IMR-90 (cell line): ENCODE data around the gene ISX. TPM values are rescaled to one million over a fixed set of nuclear protein-coding genes. Genes with fewer than 3 reads are reported as not detected.

Experiments used
- ATAC-seq: fragments of 200-7000 bp; cut with Tn5 transposase; 2 replicates; pipeline ENCODE4 v1.9.1; 2020; ENCODE audit warnings: low read depth, mild to moderate bottlenecking, moderate library complexity
- BruUV-seq: library from RNA; stranded (reverse); fragments of 400-500 nt; replicated peaks from 2 replicates; lab custom pipeline; 2021; lab: Mats Ljungman, UMichigan
- CTCF ChIA-PET: fragments of 300-600 bp; formaldehyde crosslinking; extraction: SDS; loops from one replicate; lab custom pipeline; 2021; ENCODE audit warnings: antibody characterized with exemption; lab: Yijun Ruan, JAX
- POLR2A ChIA-PET: fragments of 300-600 bp; sonication (Branson Sonifier 250); formaldehyde crosslinking; loops from one replicate; lab custom pipeline; 2022; ENCODE audit warnings: antibody characterized with exemption; ENCODE audit not compliant: unreplicated experiment; lab: Charles Lee
- DNase-seq: peaks from one replicate; pipeline ENCODE4 v3.0.0; 2013
- H2AFZ ChIP-seq: replicated peaks from 2 replicates; pipeline ENCODE3; 2013; ENCODE audit warnings: low read length, mild to moderate bottlenecking; ENCODE audit not compliant: poor library complexity
- H2AK5ac ChIP-seq: 2 replicates; pipeline ENCODE4 v1.6.1; 2013; ENCODE audit warnings: low read depth, low read length, inconsistent platforms
- H2AK9ac ChIP-seq: replicated peaks from 2 replicates; pipeline ENCODE3; 2013; ENCODE audit warnings: mild to moderate bottlenecking, low read depth, low read length, moderate library complexity; ENCODE audit not compliant: poor library complexity
- H2BK120ac ChIP-seq: 2 replicates; pipeline ENCODE4 v1.6.1; 2013; ENCODE audit warnings: low read depth, low read length, inconsistent platforms
- H2BK15ac ChIP-seq: 3 replicates; pipeline ENCODE4 v1.6.1; 2013; ENCODE audit warnings: low read depth, low read length, inconsistent platforms
- H2BK20ac ChIP-seq: 2 replicates; pipeline ENCODE4 v1.6.1; 2013; ENCODE audit warnings: low read depth, mild to moderate bottlenecking, inconsistent platforms, low read length, moderate library complexity
- H2BK5ac ChIP-seq: 2 replicates; pipeline ENCODE4 v1.6.1; 2013; ENCODE audit warnings: mild to moderate bottlenecking, low read depth, low read length, inconsistent platforms; ENCODE audit not compliant: poor library complexity, severe bottlenecking
- H3K14ac ChIP-seq: replicated peaks from 2 replicates; pipeline ENCODE4 v1.6.1; 2013; ENCODE audit warnings: low read depth, low read length, inconsistent platforms
- H3K18ac ChIP-seq: 2 replicates; pipeline ENCODE4 v1.6.1; 2013; ENCODE audit warnings: low read depth, low read length, control low read depth
- H3K23ac ChIP-seq: 2 replicates; pipeline ENCODE4 v1.6.1; 2013; ENCODE audit warnings: low read depth, low read length, inconsistent platforms
- H3K27ac ChIP-seq: 2 replicates; pipeline ENCODE4 v1.5.1; 2013; ENCODE audit warnings: mild to moderate bottlenecking, control low read depth, low read length; ENCODE audit not compliant: insufficient read depth
- H3K27me3 ChIP-seq: 2 replicates; pipeline ENCODE4 v1.6.1; 2013; ENCODE audit warnings: low read length; ENCODE audit not compliant: control insufficient read depth, insufficient read depth
- H3K36me3 ChIP-seq: 2 replicates; pipeline ENCODE4 v1.6.1; 2013; ENCODE audit warnings: low read length, mixed read lengths; ENCODE audit not compliant: control insufficient read depth, insufficient read depth
- H3K4ac ChIP-seq: 2 replicates; pipeline ENCODE4 v1.6.1; 2013; ENCODE audit warnings: low read depth, low read length, inconsistent platforms
- H3K4me1 ChIP-seq: 2 replicates; pipeline ENCODE4 v1.6.1; 2013; ENCODE audit warnings: low read length, mixed read lengths; ENCODE audit not compliant: control insufficient read depth, insufficient read depth
- H3K4me2 ChIP-seq: 2 replicates; pipeline ENCODE4 v1.6.1; 2013; ENCODE audit warnings: low read depth, mild to moderate bottlenecking, control low read depth, low read length, moderate library complexity
- H3K4me3 ChIP-seq: 2 replicates; pipeline ENCODE4 v1.5.1; 2013; ENCODE audit warnings: low read depth, mild to moderate bottlenecking, control low read depth, low read length, moderate library complexity; ENCODE audit not compliant: insufficient read depth
- H3K56ac ChIP-seq: 2 replicates; pipeline ENCODE4 v1.6.1; 2013; ENCODE audit warnings: low read length, inconsistent platforms; ENCODE audit not compliant: insufficient read depth; ENCODE audit errors: extremely low read depth
- H3K79me1 ChIP-seq, 2 experiments: 2 replicates each; pipeline ENCODE4 v1.6.1; 2013; ENCODE audit warnings: low read length in 2 of 2, inconsistent platforms in 1 of 2, low read depth in 1 of 2
- H3K9ac ChIP-seq: 2 replicates; pipeline ENCODE4 v1.6.1; 2013; ENCODE audit warnings: low read depth, low read length, control low read depth
- H3K9me1 ChIP-seq: 2 replicates; pipeline ENCODE4 v1.6.1; 2013; ENCODE audit warnings: low read length, inconsistent platforms; ENCODE audit not compliant: insufficient read depth
- H3K9me3 ChIP-seq: 2 replicates; pipeline ENCODE4 v1.6.1; 2013; ENCODE audit warnings: low read length; ENCODE audit not compliant: control insufficient read depth, insufficient read depth
- H4K20me1 ChIP-seq: 2 replicates; pipeline ENCODE4 v1.6.1; 2013; ENCODE audit warnings: low read length, inconsistent platforms; ENCODE audit not compliant: insufficient read depth
- H4K5ac ChIP-seq: 2 replicates; pipeline ENCODE4 v1.6.1; 2013; ENCODE audit warnings: mild to moderate bottlenecking, low read depth, low read length, control low read depth
- H4K8ac ChIP-seq, 2 experiments: 2 replicates each; pipeline ENCODE4 v1.6.1; 2013; ENCODE audit warnings: low read depth in 2 of 2, low read length in 2 of 2, control low read depth in 1 of 2, inconsistent platforms in 1 of 2
- H4K91ac ChIP-seq: 2 replicates; pipeline ENCODE4 v1.6.1; 2013; ENCODE audit warnings: low read depth, low read length, inconsistent platforms; ENCODE audit not compliant: insufficient read depth
- BHLHE40 ChIP-seq: fragments of 150-350 bp; IDR thresholded peaks from 2 replicates; pipeline ENCODE4 v1.6.1; 2016; ENCODE audit warnings: mild to moderate bottlenecking, low read depth, low read length
- CHD1 ChIP-seq: IDR thresholded peaks from 2 replicates; pipeline ENCODE4 v1.6.1; 2012; ENCODE audit warnings: low read depth, low read length, improper control_type of control experiment
- SMC3 ChIP-seq: fragments of 150-350 bp; IDR thresholded peaks from 2 replicates; pipeline ENCODE4 v1.6.1; 2016; ENCODE audit warnings: low read depth, mild to moderate bottlenecking, antibody characterized with exemption, low read length, moderate library complexity
- WGBS, 2 experiments: methylation state at CpG; one replicate each; pipeline versions ENCODE4 v1.1.5 to v1.1.7; 2013; ENCODE audit warnings: missing lambda C conversion rate in 2 of 2; ENCODE audit not compliant: insufficient read length in 1 of 2; ENCODE audit errors: extremely low coverage in 2 of 2; 5-methylcytosine and 5-hydroxymethylcytosine counted together
- dilution Hi-C: fragments of 300-500 bp; cut with HindIII; formaldehyde crosslinking; loops from one replicate; pipeline ENCODE4 v1.14.3; 2018; ENCODE audit warnings: low sequenced_read_pairs; ENCODE audit not compliant: unreplicated experiment
- in situ Hi-C: fragments of 300-500 bp; cut with MboI; formaldehyde crosslinking; loops from 3 replicates; pipeline ENCODE4 v1.14.3; 2019; ENCODE audit warnings: low sequenced_read_pairs, inconsistent platforms, mixed read lengths
- intact Hi-C: fragments of 100-400 bp; cut with micrococcal nuclease; formaldehyde crosslinking; loops from 2 replicates; pipeline ENCODE4 v1.10.0; 2022
- polyA plus RNA-seq, 3 experiments: library from polyadenylated mRNA; depleted of rRNA; stranded (reverse); fragments of >200 nt; gene quantifications; 2 replicates each; pipeline ENCODE4 v1.2.3, GENCODE V29; 2012; ENCODE audit warnings: low replicate concordance in 1 of 3
- total RNA-seq: library from RNA; depleted of rRNA; stranded (reverse); fragments of >200 nt; gene quantifications from 2 replicates; pipeline ENCODE4 v1.2.3, GENCODE V29; 2012; rRNA removed
- TF ChIP-seq, protein P1 (sequence below): fragments of 150-350 bp; IDR thresholded peaks from 2 replicates; pipeline ENCODE4 v1.6.1; 2017; ENCODE audit warnings: mild to moderate bottlenecking, antibody characterized with exemption, low read length, low read depth

ISX gene
- total and polyA plus RNA-seq, 2 of the 4 experiments (the other 2 are of a cell fraction), result not detected

- ATAC-seq, result no peak
- no peak for DNase-seq
- no peaks in the 10 kb centered on the region for H3K79me1 ChIP-seq
- H3K36me3 ChIP-seq, result no peaks in the 10 kb centered on the region
- no peak overlapping the region for H2BK5ac ChIP-seq
- no peaks in the 10 kb centered on the region for H3K9me1 ChIP-seq
- no peak overlapping the region for H3K23ac ChIP-seq
- intact Hi-C loops, result no loop called here
- no peak overlapping the region for H2AK9ac ChIP-seq
- H3K27me3 ChIP-seq, result no peaks in the 10 kb centered on the region
- no peak overlapping the region for H4K5ac ChIP-seq
- no peak overlapping the region for H3K14ac ChIP-seq
- no peak overlapping the region for H3K9ac ChIP-seq
- no peak overlapping the region for H3K56ac ChIP-seq
- in situ Hi-C loops, result no loop called here
- no peak overlapping the region for H4K91ac ChIP-seq
- no TSS peak for BruUV-seq
- H3K4me1 ChIP-seq, result no peaks in the 10 kb centered on the region
- H3K4ac ChIP-seq, result no peak overlapping the region
- no peak overlapping the region for H2BK120ac ChIP-seq
- H4K20me1 ChIP-seq, result no peaks in the 10 kb centered on the region
- H3K4me3 ChIP-seq, result no peak overlapping the region
- POLR2A ChIA-PET, result no interaction called here
- no peak overlapping the region for H2BK20ac ChIP-seq
- H2AFZ ChIP-seq, result no peak overlapping the region
- H4K8ac ChIP-seq, result no peak overlapping the region
- CTCF ChIA-PET, result no interaction called here
- TF ChIP-seq BHLHE40 (no peak), SMC3 (no peak), CHD1 (no peak)
- TF ChIP-seq, protein P1, sequence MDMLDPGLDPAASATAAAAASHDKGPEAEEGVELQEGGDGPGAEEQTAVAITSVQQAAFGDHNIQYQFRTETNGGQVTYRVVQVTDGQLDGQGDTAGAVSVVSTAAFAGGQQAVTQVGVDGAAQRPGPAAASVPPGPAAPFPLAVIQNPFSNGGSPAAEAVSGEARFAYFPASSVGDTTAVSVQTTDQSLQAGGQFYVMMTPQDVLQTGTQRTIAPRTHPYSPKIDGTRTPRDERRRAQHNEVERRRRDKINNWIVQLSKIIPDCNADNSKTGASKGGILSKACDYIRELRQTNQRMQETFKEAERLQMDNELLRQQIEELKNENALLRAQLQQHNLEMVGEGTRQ, result no peak
- H3K18ac ChIP-seq, result no peak overlapping the region
- no peak overlapping the region for H2AK5ac ChIP-seq
- dilution Hi-C loops, result no loop called here
- no peak overlapping the region for H3K4me2 ChIP-seq
- H2BK15ac ChIP-seq, result no peak overlapping the region
- H3K27ac ChIP-seq, result no peak overlapping the region
- no CpG with 5 or more reads among the region's 5 CpGs for WGBS, 2 experiments
- H3K9me3 ChIP-seq, result no peaks in the 10 kb centered on the region
These were observed 69.2 kb downstream of the ISX start for GRCh38 chr22:35135165-35135564.

Other genes starting within 250 kb of the ISX start
- 11.8 and 17.2 TPM in 2 replicates for gene HMGXB4, start 191.3 kb downstream of the ISX start, total RNA-seq
- 16.5 and 18.5 TPM in 2 replicates for gene HMGXB4, start 191.3 kb downstream of the ISX start, polyA plus RNA-seq (2012; rRNA removed)
- gene TOM1, start 233.7 kb downstream of the ISX start, total RNA-seq, result 38.0 and 39.4 TPM in 2 replicates
- 46.4 and 48.5 TPM in 2 replicates for gene TOM1, start 233.7 kb downstream of the ISX start, polyA plus RNA-seq (2012; rRNA removed)